ENCODE measurements around the gene EDN3.
"Not testable (repeated sequence)": the region's sequence is repeated elsewhere in the genome, so short reads cannot be mapped to it uniquely, and the experiment has no call there.

Gene EDN3

DNA sequence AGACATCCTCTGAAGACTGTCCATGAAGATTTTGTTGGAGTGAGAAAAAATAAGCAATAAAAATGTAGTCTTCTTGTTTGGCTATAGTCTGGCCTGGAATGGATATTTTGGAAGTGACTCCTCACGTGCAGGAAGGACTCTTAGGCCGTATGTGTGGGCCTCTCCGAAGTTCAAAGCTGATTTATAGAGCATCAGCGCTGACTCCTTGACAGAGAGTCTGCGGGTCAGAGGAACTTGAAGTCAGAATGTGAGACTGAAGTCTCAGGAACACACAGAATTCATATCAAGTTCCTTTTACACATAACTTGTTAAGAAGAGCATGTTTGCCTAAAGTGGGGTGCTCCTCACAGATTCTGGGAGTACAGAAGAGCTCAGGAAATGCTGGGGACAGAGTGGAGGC is 36.1 kb downstream of the EDN3 start:
- DNase-seq, result no peak

DNA sequence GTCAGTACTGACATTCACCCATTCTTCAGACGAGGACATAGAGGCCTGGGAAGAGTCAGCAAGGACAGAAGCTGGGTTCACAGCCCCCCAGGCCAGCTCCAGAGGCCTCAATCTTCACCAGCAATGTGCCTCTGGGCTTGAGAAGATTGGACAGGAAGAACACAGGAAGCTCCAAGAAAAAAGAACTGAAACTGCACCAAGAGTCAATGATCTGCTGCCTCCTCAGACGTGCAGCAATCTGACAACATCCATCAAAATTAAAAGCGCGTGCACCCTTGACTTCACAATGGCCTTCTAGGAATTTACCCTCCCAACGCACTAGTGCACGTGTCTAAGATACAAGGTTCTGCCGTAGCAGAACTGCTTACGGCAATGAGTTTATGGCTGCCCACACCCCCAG is 38.0 kb downstream of the EDN3 start:
- not testable (repeated sequence) for DNase-seq

DNA sequence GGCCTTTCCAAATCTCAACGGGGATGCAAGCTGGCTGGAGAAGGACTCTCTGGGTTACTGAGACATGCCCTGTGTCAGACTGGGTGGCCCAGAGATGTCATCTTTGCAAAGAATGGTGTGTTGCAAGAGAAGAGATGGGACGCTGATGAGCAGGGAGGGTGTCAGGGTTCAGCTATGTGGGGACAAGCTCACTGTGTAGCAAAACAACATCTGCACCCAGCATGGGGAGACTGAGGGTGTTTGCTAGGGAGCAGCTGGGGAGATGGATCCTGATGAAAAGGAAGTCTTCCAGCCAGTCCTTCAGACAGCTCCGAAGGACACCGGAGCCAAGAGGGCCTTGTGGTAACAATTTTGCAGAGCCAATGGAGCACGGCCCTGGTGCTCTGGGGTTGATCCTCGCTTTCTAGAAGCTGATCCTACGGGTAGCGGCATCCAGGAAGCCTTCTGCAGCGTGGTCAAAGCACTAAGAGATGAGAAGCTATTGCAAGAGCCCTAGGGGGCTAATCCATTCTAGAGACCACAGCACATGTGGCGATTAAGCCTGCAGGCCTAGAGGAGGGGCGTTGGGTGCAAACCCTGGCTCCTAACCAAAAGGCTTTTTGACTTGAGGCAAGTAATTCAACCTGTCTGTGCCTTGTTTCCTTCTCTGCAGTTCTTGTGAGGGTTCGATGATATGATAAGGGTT is 39.9 kb downstream of the EDN3 start:
- no peak for DNase-seq

DNA sequence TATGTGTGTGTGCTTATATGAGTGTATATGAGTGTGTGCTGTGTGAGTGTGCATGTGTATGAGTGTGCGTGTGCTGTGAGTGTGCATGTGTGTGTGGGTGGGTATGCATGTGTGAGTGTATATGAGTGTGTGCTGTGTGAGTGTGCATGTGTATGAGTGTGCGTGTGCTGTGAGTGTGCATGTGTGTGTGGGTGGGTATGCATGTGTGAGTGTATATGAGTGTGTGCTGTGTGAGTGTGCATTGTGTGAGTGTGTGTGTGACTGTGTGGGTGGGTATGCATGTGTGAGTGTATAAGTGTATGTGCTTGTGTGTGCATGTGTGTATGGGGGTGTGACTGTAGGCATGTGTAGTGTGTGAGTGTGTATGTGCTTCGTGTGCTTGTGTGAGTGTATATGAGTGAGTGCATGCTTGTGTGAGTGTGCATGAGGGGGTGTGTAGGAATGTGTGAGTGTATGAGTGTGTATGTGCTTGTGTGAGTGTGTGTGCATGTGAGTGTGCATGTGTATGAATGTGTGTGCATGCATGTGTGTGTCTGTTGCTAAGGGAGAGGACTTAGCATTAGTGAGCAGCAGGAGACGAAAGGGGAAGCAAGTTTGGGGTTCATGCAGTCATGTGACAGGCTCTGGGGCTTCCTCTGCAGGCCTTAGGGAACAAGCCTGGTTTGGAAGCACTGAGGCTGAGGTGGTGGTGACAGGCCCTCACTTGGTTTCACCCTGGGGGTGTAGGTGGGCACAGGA is 41.0 kb downstream of the EDN3 start:
- DNase-seq, result not testable (repeated sequence)

DNA sequence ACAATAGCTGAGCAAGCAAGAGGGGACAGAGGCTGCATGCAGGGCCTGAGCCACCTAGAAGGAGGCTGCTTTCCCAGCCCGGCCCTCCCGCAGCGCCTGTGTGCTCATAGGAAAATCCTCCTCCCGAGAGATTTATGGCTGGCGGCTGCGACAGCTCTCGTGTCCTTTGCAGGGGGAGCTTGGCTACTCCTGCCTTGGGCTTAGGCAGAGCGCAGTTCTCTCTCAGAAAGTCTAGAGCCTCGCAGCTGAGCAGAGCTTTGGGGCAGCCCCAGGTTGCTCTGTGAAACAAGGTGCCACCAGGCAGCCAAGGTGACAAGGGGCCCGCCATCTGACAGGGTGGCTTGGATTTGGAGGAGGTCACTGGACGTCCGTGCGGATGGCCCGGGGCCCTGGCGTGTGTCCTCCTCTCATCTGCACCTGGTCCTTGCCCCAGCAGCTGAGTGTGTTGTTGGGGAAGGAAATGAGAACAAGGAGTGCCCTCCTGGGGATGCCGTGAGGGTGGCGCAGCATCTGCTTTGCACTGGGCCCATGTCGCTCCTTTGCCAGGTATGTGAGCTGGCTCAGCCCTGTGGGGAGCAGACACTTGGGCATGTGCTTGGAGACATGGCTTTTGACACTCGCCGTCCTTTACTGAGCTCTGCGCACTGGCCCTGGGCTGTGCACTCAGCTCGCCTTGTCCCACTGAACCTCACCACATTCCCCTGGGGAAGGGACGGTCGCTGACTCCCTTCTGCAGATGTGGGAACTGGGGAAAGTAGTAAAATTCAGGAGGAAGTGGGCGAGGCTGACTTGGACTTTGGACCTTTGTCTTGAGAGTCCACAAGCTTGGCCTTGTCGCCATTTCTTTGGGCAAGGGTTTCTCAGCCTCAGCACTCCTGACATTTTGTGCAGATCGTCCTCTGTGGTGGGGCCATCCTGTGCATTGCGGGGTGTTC is 41.9 kb downstream of the EDN3 start:
- DNase-seq, result no peak

DNA sequence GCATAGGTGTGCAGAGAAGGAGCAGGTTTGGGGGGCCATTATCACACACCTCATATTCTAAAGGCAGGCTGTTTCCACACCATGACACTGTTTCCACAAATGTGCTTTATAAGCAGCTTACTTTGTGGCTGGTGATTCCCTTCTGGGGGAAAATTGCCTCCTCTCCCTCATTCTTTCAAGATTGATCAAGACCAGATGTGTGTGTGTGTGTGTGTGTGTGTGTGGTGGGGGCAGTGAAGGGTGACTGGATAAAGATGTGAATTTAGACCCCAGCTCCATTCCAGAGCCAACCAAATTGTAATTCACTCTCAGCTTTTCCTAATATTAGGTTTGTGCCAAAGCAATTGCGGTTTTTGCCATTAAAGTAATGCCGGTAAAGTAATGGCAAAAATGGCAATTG is 45.6 kb downstream of the EDN3 start:
- no peak for DNase-seq

DNA sequence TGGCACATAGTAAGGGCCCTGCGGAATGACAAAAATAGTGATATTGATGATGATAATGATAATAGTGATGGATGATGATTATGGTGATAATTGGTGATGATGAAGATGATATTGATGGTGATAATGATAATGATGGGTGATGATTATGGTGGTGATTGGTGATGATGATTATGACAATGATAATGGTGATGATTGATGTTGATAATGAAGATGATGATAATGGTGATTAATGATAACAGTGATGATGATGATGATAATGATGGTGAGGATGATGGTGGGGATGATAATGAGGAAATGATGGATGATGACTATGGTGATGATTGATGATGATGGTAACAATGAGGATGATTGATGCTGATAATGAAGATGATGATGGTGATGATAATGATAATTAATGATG is 48.9 kb downstream of the EDN3 start:
- no peak for DNase-seq

DNA sequence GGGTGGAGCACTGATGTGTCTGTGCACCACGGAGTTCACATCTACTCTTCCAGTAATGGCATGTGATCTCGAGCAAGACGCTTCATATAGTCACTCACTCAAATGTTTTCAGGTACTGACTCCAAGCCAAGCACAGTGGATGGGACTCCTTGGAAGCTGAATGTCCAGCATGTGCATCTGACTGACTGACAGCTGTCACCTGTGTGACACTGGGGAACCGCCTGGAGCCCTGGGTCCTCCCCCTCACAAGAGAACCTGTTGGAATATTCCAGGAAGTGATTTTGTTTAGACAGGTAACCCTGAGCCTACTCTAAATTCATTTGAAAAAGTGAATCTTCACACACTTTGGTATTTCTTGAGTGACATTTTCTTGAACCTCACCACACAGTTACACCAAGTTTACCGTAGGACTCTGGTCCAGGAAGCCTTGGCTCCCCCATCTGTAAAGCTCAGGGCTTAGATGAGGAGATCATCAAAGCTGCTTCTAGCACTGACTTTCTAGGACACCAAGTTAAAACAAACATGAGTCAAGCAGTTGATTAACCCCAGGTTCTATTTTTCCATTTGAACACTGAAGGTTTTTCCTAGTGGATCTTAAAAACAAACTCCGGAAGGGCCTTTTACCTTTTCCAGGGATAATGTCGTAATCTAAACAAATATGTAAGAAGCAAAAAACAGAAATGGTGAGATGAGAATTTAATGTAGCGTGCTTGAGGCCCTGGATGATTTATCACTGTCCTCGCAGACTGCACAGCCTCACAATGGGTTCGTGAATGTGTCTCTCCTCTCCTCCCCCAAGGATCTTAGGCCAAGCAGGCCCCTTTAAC is 50.1 kb downstream of the EDN3 start:
- no peak for DNase-seq

DNA sequence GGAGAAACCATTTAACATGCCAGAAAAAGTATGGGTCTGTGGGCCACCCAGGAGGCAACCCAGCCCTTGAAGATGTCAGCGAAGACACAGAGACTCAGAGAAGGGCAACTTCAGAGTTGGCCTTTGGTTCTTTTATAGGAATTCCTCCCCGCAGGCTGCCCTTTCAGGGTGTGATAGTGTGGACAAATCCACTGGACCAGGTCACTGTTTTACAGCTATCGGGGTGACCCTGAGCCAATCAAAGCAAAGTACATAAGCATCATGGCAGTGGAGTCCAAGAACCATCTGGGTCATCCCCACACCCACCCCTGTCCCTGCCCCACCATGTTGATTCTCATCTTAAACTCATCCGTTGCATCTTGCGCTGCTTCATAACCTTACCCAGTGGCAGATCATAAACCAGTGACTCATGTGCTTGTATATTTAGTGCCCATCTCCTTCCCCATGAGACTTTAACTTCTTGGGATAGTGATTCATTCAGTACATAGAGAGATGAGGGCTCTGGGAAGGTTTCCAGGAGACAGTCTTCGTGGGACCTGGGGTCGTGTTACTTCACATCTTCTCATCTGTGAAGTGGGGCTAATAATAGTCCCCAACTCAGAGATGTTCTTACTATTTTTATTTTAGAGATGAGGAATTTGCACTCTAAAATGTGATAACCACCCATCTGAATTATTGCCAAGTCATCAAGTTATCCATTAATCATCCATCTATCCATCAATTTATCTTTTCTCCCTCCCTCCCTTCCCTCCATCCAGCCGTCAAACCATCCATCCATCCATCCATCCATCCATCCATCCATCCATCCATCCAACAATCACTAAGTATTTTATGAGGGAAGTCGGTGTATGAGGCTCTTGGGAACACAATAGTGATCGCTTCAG is 51.0 kb downstream of the EDN3 start:
- DNase-seq, result no peak

DNA sequence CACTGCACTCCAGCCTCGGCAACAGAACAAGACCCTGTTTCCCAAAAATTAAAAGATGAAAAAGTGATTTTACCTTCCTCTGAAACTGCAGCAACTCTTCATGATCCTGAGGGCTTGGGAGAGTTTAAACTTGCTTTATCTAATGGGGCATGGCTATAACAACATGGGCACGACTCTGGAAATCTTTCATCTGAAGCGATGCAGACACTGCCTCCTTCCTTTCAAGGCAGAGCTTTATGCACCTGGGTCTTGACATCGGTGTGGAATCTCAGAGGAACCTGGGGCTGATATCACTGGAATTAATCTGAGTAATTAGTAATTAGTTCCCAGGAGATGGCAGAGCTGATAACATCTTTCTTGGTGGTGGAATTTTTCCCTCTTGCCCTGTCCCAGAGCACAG is 52.1 kb downstream of the EDN3 start:
- DNase-seq, result no peak

DNA sequence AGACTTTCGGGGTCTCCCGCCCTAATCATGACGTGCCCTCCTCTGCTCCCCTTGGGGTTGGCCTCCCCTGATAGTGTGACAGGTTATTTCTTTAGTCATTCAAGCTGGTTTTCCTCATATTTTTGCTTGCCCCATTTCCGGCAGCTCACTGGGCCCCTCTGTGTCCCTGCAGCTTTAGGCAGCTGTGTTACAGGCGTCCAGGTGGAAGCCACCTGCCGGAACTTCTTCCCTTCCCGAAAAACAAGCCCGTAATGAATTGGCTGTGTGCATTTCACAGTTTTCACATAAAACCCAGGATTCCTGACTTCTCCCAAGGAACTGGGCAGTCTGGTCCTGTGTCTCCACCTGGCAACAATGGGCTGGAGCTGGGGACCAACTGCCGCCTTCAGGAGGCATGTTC is 52.6 kb downstream of the EDN3 start:
- no peak for DNase-seq

DNA sequence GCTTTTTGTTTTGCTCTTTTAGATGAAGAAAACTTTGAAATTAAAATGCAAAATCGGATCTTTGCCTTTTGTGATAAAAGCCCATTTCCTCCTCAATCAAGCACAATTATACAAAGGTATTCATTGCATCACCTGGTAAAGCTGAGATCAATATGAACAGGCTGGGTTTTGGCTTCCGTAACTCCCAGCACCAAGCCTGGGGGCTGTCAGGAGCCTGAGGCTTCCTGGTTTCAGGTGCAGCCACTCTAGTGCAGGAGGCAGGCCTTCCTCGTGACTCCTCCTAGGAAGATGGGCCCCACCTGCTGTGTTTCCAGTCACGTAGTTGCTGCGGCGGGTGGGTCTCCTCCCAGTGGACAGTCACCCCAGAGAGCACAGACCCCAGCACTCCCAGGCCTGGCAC is 54.0 kb downstream of the EDN3 start:
- no peak for DNase-seq

DNA sequence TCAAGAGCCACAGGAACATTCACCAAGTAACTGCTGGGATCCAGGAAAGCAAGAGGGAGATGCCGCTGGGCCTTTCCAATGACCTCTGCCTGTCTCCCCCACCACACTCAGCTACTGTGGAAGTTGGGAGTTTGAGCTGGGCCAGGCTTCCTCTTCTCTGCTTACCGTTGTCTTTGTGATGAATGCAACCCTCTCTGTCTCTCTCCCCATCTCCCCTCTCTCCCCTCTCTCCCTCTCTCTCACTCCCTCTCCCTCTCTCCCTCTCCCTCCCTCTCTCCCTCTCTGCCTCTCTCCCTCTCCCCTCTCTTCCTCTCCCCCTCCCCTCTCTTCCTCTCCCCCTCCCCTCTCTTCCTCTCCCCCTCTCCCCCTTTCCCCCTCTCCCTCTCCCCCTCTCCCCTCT is 54.8 kb downstream of the EDN3 start:
- no peak for DNase-seq

DNA sequence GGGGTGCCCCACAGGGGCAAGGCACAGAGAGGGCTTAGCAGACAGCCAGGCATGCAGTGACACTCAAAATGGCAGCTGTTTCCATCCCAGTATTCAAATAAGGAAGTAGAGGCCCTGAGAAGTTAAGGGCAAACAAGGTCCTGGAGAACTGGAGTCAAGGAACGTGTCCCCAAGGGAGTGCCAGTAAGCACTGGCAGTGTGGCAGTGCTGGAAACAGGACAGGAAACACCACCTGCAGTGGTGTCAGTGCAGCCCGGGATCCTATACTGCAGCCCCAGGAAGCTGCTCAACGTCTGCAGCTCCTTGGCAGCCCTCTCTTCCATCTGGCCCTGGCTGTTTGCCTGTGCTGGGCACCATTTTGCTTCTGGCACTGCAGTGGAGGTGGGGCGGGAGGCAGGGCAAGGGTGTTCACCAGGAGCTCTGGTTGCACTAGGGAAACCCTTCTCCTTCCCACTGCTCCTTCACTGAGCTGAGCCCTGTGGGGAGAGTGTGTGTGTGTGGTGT is 56.3 kb downstream of the EDN3 start:
- no peak for DNase-seq

DNA sequence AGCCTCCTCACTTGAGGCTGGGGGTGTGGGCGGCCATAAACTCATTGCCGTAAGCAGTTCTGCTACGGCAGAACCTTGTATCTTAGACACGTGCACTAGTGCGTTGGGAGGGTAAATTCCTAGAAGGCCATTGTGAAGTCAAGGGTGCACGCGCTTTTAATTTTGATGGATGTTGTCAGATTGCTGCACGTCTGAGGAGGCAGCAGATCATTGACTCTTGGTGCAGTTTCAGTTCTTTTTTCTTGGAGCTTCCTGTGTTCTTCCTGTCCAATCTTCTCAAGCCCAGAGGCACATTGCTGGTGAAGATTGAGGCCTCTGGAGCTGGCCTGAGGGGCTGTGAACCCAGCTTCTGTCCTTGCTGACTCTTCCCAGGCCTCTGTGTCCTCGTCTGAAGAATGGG is 58.4 kb downstream of the EDN3 start:
- not testable (repeated sequence) for DNase-seq

DNA sequence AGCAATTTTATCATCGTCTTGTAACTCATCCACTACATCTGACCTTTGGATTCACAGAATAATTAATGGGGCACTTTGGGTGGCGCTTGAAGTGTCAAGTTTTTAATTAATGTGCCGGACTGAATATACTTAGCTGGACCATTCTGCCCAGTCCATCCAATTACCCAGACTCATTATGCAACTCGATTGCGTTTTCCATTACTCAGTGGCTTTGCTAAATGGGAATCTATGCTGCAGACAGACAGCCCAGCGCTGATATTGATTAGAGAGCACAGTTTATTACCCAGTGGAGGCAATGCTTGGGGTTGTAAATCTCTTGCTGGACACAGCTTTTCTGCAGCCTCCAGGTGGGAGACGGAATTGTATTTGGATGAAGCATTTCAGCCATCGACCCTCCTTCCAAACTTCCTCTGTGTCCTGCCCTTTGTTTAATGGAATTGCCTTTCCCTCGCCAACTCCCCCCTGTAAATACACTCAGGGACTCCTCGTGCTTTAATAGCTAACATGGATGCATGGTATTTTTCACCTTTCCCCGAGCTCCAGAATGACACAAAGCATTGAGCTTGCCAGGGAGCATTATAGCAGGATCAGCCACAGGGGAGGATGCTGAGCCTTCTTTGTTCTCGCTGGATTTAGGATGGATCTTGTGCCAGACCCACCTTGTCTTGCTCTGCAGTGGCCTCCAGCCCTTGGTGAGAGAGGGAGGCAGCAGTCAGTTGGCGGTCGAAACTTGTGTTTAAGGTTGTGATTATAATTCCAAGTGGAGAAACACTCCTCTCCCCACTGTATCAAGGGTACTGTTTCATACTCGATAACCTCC is 59.7 kb downstream of the EDN3 start:
- no peak for DNase-seq

DNA sequence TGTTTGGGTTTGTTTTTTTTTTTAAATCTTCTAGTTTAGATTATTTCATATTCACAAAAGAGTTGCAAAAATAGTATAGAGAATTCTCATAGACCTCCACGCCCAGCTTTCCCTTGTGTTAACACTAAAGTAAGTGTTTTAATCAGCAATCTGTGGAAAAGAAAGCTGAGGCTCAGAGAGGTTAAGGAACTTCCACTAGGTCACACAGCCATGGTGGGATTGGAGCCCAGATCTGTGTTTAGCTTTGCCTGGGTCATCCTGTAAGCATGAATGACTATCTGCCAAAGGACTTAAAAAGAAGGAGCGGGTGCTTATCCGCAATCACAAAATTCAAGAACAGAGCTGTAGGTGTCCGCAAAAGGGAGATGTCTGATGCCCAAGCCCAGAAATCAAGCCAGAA is 60.5 kb downstream of the EDN3 start:
- DNase-seq, result no peak

DNA sequence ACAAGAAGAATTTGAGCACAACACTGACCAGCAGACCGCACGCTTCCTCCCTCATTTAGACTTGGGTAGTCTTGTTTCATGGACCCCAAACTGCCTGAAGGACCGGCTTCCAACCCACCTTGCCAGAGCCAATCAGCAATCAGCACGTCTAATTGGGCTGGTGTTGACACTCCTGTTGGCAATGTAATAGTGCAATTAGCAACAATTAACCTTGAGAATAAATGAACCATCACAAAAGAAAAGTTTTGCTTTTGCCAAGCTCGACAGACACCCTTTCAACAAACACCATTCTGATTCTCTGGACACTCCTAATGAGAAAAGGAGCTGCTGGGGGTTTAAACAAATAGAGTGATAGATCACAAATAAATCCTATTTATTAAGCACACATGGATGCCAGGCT is 61.0 kb downstream of the EDN3 start:
- DNase-seq, result no peak

DNA sequence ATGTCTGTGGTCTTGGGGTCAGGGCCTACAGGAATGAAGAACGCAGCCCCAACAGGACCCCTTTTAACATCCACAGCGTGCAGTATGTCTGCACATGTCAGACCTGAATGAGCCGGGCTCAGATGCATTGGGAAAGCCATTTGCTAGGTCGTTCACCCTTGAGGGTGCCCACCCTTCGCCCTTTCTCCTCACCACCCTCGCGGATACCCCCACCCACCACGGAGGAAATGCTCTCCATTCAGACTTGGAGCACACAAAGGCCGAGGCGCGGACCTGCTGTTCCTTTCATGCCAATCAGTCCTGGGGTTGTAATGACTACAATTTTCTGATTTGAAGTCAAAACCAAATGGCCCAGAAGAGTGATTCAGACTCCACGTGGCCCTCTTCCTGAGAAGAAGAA is 62.7 kb downstream of the EDN3 start:
- no peak for DNase-seq

DNA sequence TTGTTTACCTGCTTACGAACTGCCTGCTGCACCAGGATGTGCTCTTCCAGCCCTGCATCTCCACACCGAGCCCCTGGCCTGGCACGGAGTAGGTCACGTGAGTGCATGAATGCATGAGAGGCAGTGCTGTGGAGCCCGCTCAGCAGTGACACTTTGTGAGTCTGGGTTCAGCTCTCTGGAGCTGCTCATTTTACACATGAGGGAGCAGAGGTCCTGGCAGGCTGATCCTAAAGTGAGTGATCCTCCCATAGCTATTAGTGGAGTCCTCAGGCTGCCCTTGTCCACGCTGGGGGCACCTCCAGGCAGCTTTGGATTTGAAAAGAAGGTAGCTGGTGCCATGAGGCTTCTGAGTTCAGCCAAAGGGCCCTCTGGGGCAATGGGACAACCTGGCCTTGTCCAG is 64.2 kb downstream of the EDN3 start:
- no peak for DNase-seq

Data from NCI-H2081 (cell line).